ENCODE measurements around the gene DPH5. TPM values are rescaled to one million over a fixed set of nuclear protein-coding genes. Genes with fewer than 3 reads are reported as not detected.

The DPH5 gene
- total and polyA plus RNA-seq, 2 of the 4 experiments (the other 2 are of a cell fraction): 32.3 to 42.0 TPM

DNA sequence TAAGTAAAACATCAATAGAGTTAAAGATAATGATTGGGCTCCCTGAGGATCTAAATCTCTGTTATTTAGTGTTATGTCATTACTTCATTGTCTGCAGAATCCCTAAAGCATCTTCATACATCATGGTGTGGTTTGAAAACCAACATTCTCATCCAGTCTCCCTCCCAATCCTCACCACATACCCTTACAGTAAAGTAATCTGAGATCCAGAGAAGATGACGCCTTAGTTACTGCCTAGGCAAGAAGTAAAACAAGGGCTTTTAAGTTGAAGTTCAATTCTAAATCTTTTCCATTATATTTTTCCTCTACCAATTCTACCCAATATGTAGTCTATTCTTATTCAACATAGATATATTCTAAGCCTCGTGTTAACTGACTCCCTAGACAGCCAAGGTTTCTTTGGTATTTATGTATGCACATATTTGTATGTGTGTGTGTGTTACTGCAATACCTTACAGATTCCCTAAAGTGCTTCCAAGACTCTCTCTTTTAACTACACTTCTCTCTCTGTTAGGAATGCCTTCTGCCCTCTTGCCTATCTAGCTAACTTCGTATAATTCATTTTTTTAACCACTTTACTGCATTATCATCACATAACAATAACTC lies 17.3 kb downstream of the DPH5 start:
- Histone ChIP-seq H2AK5ac (ENCODE audit: low read depth, low read length) (no peak overlapping the region), H3K36me3 (ENCODE audit: control insufficient read depth, insufficient read depth, low read length) (0 out of 2 replicates have a peak, but pooled peaks cover 2% of the 10 kb centered on the region), H2BK120ac (ENCODE audit: low read depth, low read length) (0 out of 2 replicates have a peak overlapping the region, but pooled peaks have one; percentile 24), H4K8ac (ENCODE audit: low read depth in 2 of 2, low read length in 2 of 2) (no peak overlapping the region), H2BK5ac (ENCODE audit: low read depth, low read length, poor library complexity, severe bottlenecking) (peak overlapping the region; percentile 47), H3K4me3 (ENCODE audit: insufficient read depth, low read depth, low read length) (no peak overlapping the region), H2BK15ac (ENCODE audit: low read depth, low read length) (no peak overlapping the region), H3K9ac (ENCODE audit: low read depth, low read length) (no peak overlapping the region), H4K5ac (ENCODE audit: low read depth, low read length) (no peak overlapping the region), H3K18ac (ENCODE audit: low read depth, low read length) (no peak overlapping the region), H3K23ac (ENCODE audit: low read depth, low read length) (no peak overlapping the region), H3K27me3 (ENCODE audit: control insufficient read depth, insufficient read depth, low read length) (no peaks in the 10 kb centered on the region), H3K4me1 (ENCODE audit: control insufficient read depth, insufficient read depth, low read length) (peaks cover 7% of the 10 kb centered on the region; the same call in 1 of the 2 replicates), H3K56ac (ENCODE audit: extremely low read depth, insufficient read depth, low read length) (no peak overlapping the region), H4K91ac (ENCODE audit: insufficient read depth, low read depth, low read length) (no peak overlapping the region), H3K9me1 (ENCODE audit: insufficient read depth, low read length) (0 out of 2 replicates have a peak, but pooled peaks cover under 1% of the 10 kb centered on the region), H3K4ac (ENCODE audit: low read depth, low read length) (no peak overlapping the region), H2AK9ac (replicated peaks; ENCODE audit: low read depth, low read length, poor library complexity) (no peak overlapping the region), H2BK20ac (ENCODE audit: low read depth, low read length) (no peak overlapping the region), H3K9me3 (ENCODE audit: control insufficient read depth, insufficient read depth, low read length) (no peaks in the 10 kb centered on the region), H3K14ac (replicated peaks; ENCODE audit: low read depth, low read length) (no peak overlapping the region), H4K20me1 (ENCODE audit: insufficient read depth, low read length) (no peaks in the 10 kb centered on the region), H3K4me2 (ENCODE audit: low read depth, low read length) (no peak overlapping the region), H3K27ac (ENCODE audit: insufficient read depth, low read length) (no peak overlapping the region; the same call in 1 of the 2 replicates), H3K79me1 (ENCODE audit: low read depth in 1 of 2, low read length in 2 of 2) (0 out of 4 replicates have a peak, but pooled peaks cover 0 to 4% of the 10 kb centered on the region in 2 experiments), H2AFZ (replicated peaks; ENCODE audit: low read length, poor library complexity) (no peak overlapping the region)
- CTCF ChIA-PET: no interaction called here
- no peak for TF ChIP-seq SMC3 (IDR thresholded peaks at IDR 0.05; ENCODE audit: low read depth, low read length)
- no peak for TF ChIP-seq FOS (IDR thresholded peaks at IDR 0.05; ENCODE audit: low read depth, low read length)
- TF ChIP-seq NFE2L2 (IDR thresholded peaks at IDR 0.05; ENCODE audit: low read depth, low read length): no peak
- no peak for TF ChIP-seq RFX5 (IDR thresholded peaks at IDR 0.05; ENCODE audit: low read depth, low read length)
- TF ChIP-seq RAD21 (IDR thresholded peaks at IDR 0.05; ENCODE audit: low read length): no peak
- TF ChIP-seq POLR2A (IDR thresholded peaks at IDR 0.05; ENCODE audit: low read depth, low read length): no peak
- TF ChIP-seq, protein P1, sequence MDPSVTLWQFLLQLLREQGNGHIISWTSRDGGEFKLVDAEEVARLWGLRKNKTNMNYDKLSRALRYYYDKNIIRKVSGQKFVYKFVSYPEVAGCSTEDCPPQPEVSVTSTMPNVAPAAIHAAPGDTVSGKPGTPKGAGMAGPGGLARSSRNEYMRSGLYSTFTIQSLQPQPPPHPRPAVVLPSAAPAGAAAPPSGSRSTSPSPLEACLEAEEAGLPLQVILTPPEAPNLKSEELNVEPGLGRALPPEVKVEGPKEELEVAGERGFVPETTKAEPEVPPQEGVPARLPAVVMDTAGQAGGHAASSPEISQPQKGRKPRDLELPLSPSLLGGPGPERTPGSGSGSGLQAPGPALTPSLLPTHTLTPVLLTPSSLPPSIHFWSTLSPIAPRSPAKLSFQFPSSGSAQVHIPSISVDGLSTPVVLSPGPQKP (IDR thresholded peaks at IDR 0.05; ENCODE audit: borderline replicate concordance, low read depth, low read length): no peak
- no peak for TF ChIP-seq CHD1 (IDR thresholded peaks at IDR 0.05; ENCODE audit: low read depth, low read length)
- TF ChIP-seq, protein P2, sequence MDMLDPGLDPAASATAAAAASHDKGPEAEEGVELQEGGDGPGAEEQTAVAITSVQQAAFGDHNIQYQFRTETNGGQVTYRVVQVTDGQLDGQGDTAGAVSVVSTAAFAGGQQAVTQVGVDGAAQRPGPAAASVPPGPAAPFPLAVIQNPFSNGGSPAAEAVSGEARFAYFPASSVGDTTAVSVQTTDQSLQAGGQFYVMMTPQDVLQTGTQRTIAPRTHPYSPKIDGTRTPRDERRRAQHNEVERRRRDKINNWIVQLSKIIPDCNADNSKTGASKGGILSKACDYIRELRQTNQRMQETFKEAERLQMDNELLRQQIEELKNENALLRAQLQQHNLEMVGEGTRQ (IDR thresholded peaks at IDR 0.05; ENCODE audit: low read depth, low read length): no peak
- TF ChIP-seq, protein P3, sequence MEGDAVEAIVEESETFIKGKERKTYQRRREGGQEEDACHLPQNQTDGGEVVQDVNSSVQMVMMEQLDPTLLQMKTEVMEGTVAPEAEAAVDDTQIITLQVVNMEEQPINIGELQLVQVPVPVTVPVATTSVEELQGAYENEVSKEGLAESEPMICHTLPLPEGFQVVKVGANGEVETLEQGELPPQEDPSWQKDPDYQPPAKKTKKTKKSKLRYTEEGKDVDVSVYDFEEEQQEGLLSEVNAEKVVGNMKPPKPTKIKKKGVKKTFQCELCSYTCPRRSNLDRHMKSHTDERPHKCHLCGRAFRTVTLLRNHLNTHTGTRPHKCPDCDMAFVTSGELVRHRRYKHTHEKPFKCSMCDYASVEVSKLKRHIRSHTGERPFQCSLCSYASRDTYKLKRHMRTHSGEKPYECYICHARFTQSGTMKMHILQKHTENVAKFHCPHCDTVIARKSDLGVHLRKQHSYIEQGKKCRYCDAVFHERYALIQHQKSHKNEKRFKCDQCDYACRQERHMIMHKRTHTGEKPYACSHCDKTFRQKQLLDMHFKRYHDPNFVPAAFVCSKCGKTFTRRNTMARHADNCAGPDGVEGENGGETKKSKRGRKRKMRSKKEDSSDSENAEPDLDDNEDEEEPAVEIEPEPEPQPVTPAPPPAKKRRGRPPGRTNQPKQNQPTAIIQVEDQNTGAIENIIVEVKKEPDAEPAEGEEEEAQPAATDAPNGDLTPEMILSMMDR (conservative IDR thresholded peaks at IDR 0.05; ENCODE audit: low read depth, low read length): no peak
- no peak for TF ChIP-seq CEBPB (IDR thresholded peaks at IDR 0.05; ENCODE audit: low read depth, low read length)
- no peak for TF ChIP-seq MAZ (IDR thresholded peaks at IDR 0.05; ENCODE audit: borderline replicate concordance, low read depth, low read length)
- TF ChIP-seq MAFK (IDR thresholded peaks at IDR 0.05; ENCODE audit: low read depth, low read length): no peak
- no peak for TF ChIP-seq BHLHE40 (IDR thresholded peaks at IDR 0.05; ENCODE audit: low read depth, low read length)
- TF ChIP-seq MXI1 (IDR thresholded peaks at IDR 0.05; ENCODE audit: borderline replicate concordance, low read depth, low read length): no peak
- no peak for TF ChIP-seq RCOR1 (IDR thresholded peaks at IDR 0.05; ENCODE audit: insufficient replicate concordance, low read length)
- dilution Hi-C loops (cut with HindIII; ENCODE audit: low sequenced_read_pairs, unreplicated experiment) (no loop called here), in situ Hi-C loops (cut with MboI; ENCODE audit: low sequenced_read_pairs) (no loop called here), intact Hi-C loops (cut with micrococcal nuclease) (loop anchor here (5.0 kb wide), 1 partner anchor 229 kb away; the partner anchor contains the start of gene S1PR1)
- ATAC-seq (ENCODE audit: low read depth) (peak; percentile 47), DNase-seq (peak; percentile 53)
- WGBS, 2 experiments (ENCODE audit: extremely low coverage in 2 of 2, insufficient read length in 1 of 2): 90 to 100% methylated on average over 1 of the region's 3 CpGs
- no TSS peak for BruUV-seq (replicated peaks)
- POLR2A ChIA-PET (ENCODE audit: unreplicated experiment): no interaction called here
